ENCODE measurements around the gene MIEF1.

DNA sequence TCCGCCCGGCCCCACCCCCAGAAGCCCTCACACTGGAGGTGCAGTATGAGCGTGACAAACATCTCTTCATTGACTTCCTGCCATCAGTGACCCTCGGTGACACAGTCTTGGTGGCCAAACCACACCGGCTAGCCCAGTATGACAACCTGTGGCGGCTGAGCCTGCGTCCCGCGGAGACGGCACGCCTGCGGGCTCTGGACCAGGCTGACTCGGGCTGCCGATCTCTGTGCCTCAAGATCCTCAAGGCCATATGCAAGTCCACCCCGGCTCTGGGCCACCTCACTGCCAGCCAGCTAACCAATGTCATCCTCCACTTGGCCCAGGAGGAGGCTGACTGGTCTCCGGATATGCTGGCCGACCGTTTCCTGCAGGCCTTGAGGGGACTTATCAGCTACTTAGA is 11.7 kb downstream of the MIEF1 start:
- TF ChIP-seq, protein P1, sequence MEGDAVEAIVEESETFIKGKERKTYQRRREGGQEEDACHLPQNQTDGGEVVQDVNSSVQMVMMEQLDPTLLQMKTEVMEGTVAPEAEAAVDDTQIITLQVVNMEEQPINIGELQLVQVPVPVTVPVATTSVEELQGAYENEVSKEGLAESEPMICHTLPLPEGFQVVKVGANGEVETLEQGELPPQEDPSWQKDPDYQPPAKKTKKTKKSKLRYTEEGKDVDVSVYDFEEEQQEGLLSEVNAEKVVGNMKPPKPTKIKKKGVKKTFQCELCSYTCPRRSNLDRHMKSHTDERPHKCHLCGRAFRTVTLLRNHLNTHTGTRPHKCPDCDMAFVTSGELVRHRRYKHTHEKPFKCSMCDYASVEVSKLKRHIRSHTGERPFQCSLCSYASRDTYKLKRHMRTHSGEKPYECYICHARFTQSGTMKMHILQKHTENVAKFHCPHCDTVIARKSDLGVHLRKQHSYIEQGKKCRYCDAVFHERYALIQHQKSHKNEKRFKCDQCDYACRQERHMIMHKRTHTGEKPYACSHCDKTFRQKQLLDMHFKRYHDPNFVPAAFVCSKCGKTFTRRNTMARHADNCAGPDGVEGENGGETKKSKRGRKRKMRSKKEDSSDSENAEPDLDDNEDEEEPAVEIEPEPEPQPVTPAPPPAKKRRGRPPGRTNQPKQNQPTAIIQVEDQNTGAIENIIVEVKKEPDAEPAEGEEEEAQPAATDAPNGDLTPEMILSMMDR (IDR thresholded peaks at IDR 0.05): no peak
- TF ChIP-seq POLR2AphosphoS5 (IDR thresholded peaks at IDR 0.05): no peak

Measured in stomach (tissue), 4 donors.